ENCODE data around the gene TMEM14C.

GRCh38 chr6:10771371-10771894, 48.6 kb downstream of the TMEM14C start:
- TF ChIP-seq CTCF (IDR thresholded peaks at IDR 0.05; ENCODE audit: low read depth, low read length) = no peak
- TF ChIP-seq POLR2A (IDR thresholded peaks at IDR 0.05; ENCODE audit: extremely low read depth, insufficient read length) = no peak
- TF ChIP-seq MAX (IDR thresholded peaks at IDR 0.05; ENCODE audit: low read depth, low read length) = no peak
